Calu3 (cell line): ENCODE results near the gene MINDY4. TPM values are rescaled to one million over a fixed set of nuclear protein-coding genes. Genes with fewer than 3 reads are reported as not detected.

Experiments used
- BruUV-seq: library from RNA; stranded (reverse); fragments of 400-500 nt; replicated peaks from 2 replicates; lab custom pipeline; 2021; lab: Mats Ljungman, UMichigan
- CTCF ChIA-PET: fragments of 300-600 bp; sonication (Branson Sonifier 250); formaldehyde crosslinking; loops from one replicate; lab custom pipeline; 2022; ENCODE audit warnings: antibody characterized with exemption; lab: Charles Lee
- DNase-seq: peaks from one replicate; pipeline ENCODE4 v3.0.0; 2022
- H3K27ac Mint-ChIP-seq: one replicate; pipeline ENCODE4 v1.8.0; 2022; ENCODE audit warnings: mixed read lengths; ENCODE audit not compliant: unreplicated experiment
- H3K27me3 Mint-ChIP-seq: one replicate; pipeline ENCODE4 v1.8.0; 2022; ENCODE audit warnings: mixed read lengths; ENCODE audit not compliant: unreplicated experiment
- H3K36me3 Mint-ChIP-seq: one replicate; pipeline ENCODE4 v1.8.0; 2022; ENCODE audit warnings: mild to moderate bottlenecking, moderate library complexity, mixed read lengths; ENCODE audit not compliant: insufficient read depth, unreplicated experiment
- H3K4me1 Mint-ChIP-seq: one replicate; pipeline ENCODE4 v1.8.0; 2022; ENCODE audit warnings: mild to moderate bottlenecking, low read depth, mixed read lengths; ENCODE audit not compliant: unreplicated experiment
- H3K4me3 Mint-ChIP-seq: one replicate; pipeline ENCODE4 v1.8.0; 2022; ENCODE audit warnings: mild to moderate bottlenecking, low read depth, moderate library complexity, mixed read lengths; ENCODE audit not compliant: unreplicated experiment
- H3K9me3 Mint-ChIP-seq: one replicate; pipeline ENCODE4 v1.8.0; 2022; ENCODE audit warnings: low read depth, mixed read lengths; ENCODE audit not compliant: unreplicated experiment
- intact Hi-C: fragments of 100-400 bp; cut with micrococcal nuclease; formaldehyde crosslinking; loops from one replicate; pipeline ENCODE4 v1.10.0; 2022; ENCODE audit not compliant: unreplicated experiment
- total RNA-seq: library from RNA; stranded (reverse); gene quantifications from 2 replicates; pipeline ENCODE4 v1.2.3, GENCODE V29; 2022
- TF ChIP-seq, protein P1 (sequence below): fragments of 200-600 bp; IDR thresholded peaks from one replicate; pipeline ENCODE4 v1.8.0; 2022; ENCODE audit warnings: antibody characterized with exemption; ENCODE audit not compliant: unreplicated experiment

Gene MINDY4
- total RNA-seq, 1 experiment from 2014 or later, result 12.4 TPM

DNA sequence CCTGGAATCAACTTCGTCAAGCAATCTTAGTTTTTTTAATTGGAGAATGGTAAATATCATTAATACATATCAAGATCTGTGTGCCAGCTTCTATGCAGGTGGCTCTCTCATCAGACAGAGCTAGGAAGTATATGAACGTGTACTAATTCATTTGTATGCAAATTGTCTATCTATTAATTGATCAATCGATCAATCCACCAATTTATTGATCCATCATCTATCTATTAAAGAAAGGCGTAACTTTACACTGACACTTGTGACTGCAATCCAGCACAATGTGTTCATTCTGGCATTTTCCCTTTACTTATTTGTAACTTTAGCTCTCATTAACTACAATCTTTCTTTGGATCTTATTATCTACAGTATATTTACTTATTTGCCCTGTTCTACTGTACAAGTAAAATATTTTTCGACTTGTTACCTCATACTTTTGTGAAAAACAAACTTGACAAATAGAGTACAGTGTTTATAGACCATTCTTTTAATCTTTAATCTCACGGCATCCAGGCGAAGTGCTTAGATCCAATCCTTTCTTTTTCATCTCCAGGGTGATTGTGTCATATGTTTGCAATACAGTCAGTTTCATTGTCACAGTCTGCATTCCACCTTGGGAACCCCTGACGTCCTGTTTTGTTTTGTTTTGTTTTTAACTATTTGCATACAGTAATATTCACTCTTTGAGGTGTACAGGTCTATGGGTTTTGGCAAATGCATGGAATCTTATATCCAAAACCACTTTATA is 170.5 kb downstream of the MINDY4 start:
- H3K4me3 Mint-ChIP-seq, result peak overlapping the region; percentile 61
- H3K36me3 Mint-ChIP-seq, result peaks cover 19% of the 10 kb centered on the region
- H3K4me1 Mint-ChIP-seq, result peaks cover 51% of the 10 kb centered on the region
- CTCF ChIA-PET, result interaction anchor here (0.6 to 1.0 kb wide), 4 partner anchors 26 to 667 kb away, joined by 3 to 8 read pairs (median 4); no protein-coding TSS in a partner anchor
- TF ChIP-seq, protein P1, sequence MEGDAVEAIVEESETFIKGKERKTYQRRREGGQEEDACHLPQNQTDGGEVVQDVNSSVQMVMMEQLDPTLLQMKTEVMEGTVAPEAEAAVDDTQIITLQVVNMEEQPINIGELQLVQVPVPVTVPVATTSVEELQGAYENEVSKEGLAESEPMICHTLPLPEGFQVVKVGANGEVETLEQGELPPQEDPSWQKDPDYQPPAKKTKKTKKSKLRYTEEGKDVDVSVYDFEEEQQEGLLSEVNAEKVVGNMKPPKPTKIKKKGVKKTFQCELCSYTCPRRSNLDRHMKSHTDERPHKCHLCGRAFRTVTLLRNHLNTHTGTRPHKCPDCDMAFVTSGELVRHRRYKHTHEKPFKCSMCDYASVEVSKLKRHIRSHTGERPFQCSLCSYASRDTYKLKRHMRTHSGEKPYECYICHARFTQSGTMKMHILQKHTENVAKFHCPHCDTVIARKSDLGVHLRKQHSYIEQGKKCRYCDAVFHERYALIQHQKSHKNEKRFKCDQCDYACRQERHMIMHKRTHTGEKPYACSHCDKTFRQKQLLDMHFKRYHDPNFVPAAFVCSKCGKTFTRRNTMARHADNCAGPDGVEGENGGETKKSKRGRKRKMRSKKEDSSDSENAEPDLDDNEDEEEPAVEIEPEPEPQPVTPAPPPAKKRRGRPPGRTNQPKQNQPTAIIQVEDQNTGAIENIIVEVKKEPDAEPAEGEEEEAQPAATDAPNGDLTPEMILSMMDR, result no peak
- no peaks in the 10 kb centered on the region for H3K27me3 Mint-ChIP-seq
- DNase-seq, result peak; percentile 50
- no TSS peak for BruUV-seq
- intact Hi-C loops, result loop anchor here (1.0 to 2.0 kb wide), 2 partner anchors 34 to 45 kb away; no protein-coding TSS in a partner anchor
- H3K9me3 Mint-ChIP-seq, result peaks cover 5% of the 10 kb centered on the region
- peak overlapping the region; percentile 93 for H3K27ac Mint-ChIP-seq

Other genes with a start within 250 kb of the MINDY4 start
- gene GARS1, start 176.5 kb upstream of the MINDY4 start, total RNA-seq, result 244 and 283 TPM in 2 replicates
- gene CRHR2, start 89.0 kb upstream of the MINDY4 start, total RNA-seq, result not detected in 2 replicates
- not detected in 2 replicates for gene INMT, start 19.3 kb upstream of the MINDY4 start, total RNA-seq
- 1.7 and 2.6 TPM in 2 replicates for gene AQP1, start 140.4 kb downstream of the MINDY4 start, total RNA-seq
- gene GHRHR, start 192.5 kb downstream of the MINDY4 start, total RNA-seq, result not detected in 2 replicates